NCI-H2107 (cell line): ENCODE measurements around the gene PCBP3.

Experiments
- DNase-seq: peaks from one replicate; lab custom pipeline; 2025; lab: John Stamatoyannopoulos, UW

PCBP3 gene

GRCh38 chr21:45930792-45931191 lies 287.3 kb downstream of the PCBP3 start:
- no peak for DNase-seq

- DNase-seq, result no peak
Observed at GRCh38 chr21:45931397-45931969, 288.0 kb downstream of the PCBP3 start.

GRCh38 chr21:45932922-45933502 lies 289.5 kb downstream of the PCBP3 start:
- DNase-seq, result no peak

GRCh38 chr21:45934085-45934484 lies 290.6 kb downstream of the PCBP3 start:
- no peak for DNase-seq

- no peak for DNase-seq
Observed at GRCh38 chr21:45934554-45934953, 291.0 kb downstream of the PCBP3 start.

GRCh38 chr21:45935628-45936027 lies 292.1 kb downstream of the PCBP3 start:
- DNase-seq, result no peak

- DNase-seq, result no peak
Observed at GRCh38 chr21:45937721-45938452, 294.4 kb downstream of the PCBP3 start.

- no peak for DNase-seq
Observed at GRCh38 chr21:45938453-45938755, 294.9 kb downstream of the PCBP3 start.

- DNase-seq, result no peak
Observed at GRCh38 chr21:45938811-45939520, 295.4 kb downstream of the PCBP3 start.

- DNase-seq, result no peak
Observed at GRCh38 chr21:45939521-45940045, 296.1 kb downstream of the PCBP3 start.

GRCh38 chr21:45940091-45940490 lies 296.6 kb downstream of the PCBP3 start:
- DNase-seq, result no peak

GRCh38 chr21:45940621-45941337 lies 297.3 kb downstream of the PCBP3 start:
- DNase-seq, result no peak

- DNase-seq, result no peak
Observed at GRCh38 chr21:45941338-45941710, 297.8 kb downstream of the PCBP3 start.

GRCh38 chr21:45941717-45942546 lies 298.4 kb downstream of the PCBP3 start:
- no peak for DNase-seq

- DNase-seq, result no peak
Observed at GRCh38 chr21:45942755-45943629, 299.5 kb downstream of the PCBP3 start.

GRCh38 chr21:45943630-45944540 lies 300.4 kb downstream of the PCBP3 start:
- DNase-seq, result no peak

- no peak for DNase-seq
Observed at GRCh38 chr21:45944601-45945000, 301.1 kb downstream of the PCBP3 start.

- DNase-seq, result no peak
Observed at GRCh38 chr21:45945066-45945867, 301.7 kb downstream of the PCBP3 start.
